PC-3 (cell line): Measurements from ENCODE around the gene LRSAM1. TPM values are rescaled to one million over a fixed set of nuclear protein-coding genes. Genes with fewer than 3 reads are reported as not detected.
A peak's percentile ranks its signal among the peaks of the same experiment; 100 is the strongest.
"Not testable (repeated sequence)": the region's sequence is repeated elsewhere in the genome, so short reads cannot be mapped to it uniquely, and the experiment has no call there.

Source experiments
- ATAC-seq: fragments of 200-7000 bp; cut with Tn5 transposase; 2 replicates; pipeline ENCODE4 v1.9.1; 2020; ENCODE audit warnings: mild to moderate bottlenecking, moderate library complexity
- BruUV-seq: library from RNA; stranded (reverse); fragments of 400-500 nt; replicated peaks from 2 replicates; lab custom pipeline; 2021; lab: Mats Ljungman, UMichigan
- CTCF ChIA-PET: fragments of 300-600 bp; sonication (Branson Sonifier 250); formaldehyde crosslinking; loops from one replicate; lab custom pipeline; 2022; ENCODE audit warnings: antibody characterized with exemption; lab: Charles Lee
- POLR2A ChIA-PET: fragments of 300-600 bp; sonication (Branson Sonifier 250); formaldehyde crosslinking; loops from one replicate; lab custom pipeline; 2022; ENCODE audit warnings: antibody characterized with exemption; ENCODE audit not compliant: unreplicated experiment; lab: Charles Lee
- DNase-seq: peaks from one replicate; pipeline ENCODE4 v3.0.0-alpha.2; 2015
- H2AFZ ChIP-seq: fragments of 300-600 bp; sonication (generic); 2 replicates; pipeline ENCODE4 v1.6.0; 2016; ENCODE audit warnings: antibody characterized with exemption, low read length
- H3F3A ChIP-seq: fragments of 300-600 bp; sonication (generic); one replicate; pipeline ENCODE4 v1.6.0; 2017; ENCODE audit warnings: antibody characterized with exemption, low read length, control low read depth, mild to moderate bottlenecking; ENCODE audit not compliant: unreplicated experiment
- H3K27ac ChIP-seq: fragments of 300-600 bp; sonication (generic); 2 replicates; pipeline ENCODE4 v1.5.1; 2016; ENCODE audit warnings: mild to moderate bottlenecking, low read length
- H3K27me3 ChIP-seq: fragments of 300-600 bp; sonication (generic); 2 replicates; pipeline ENCODE4 v1.6.1; 2016; ENCODE audit warnings: low read length, mixed read lengths
- H3K36me3 ChIP-seq: fragments of 300-600 bp; sonication (generic); 2 replicates; pipeline ENCODE4 v1.6.1; 2016; ENCODE audit warnings: low read depth, mixed run types, low read length, mixed read lengths
- H3K4me1 ChIP-seq: fragments of 300-600 bp; sonication (generic); 2 replicates; pipeline ENCODE4 v1.5.1; 2016; ENCODE audit warnings: low read length; ENCODE audit not compliant: insufficient read depth
- H3K4me2 ChIP-seq: fragments of 300-600 bp; sonication (generic); 2 replicates; pipeline ENCODE4 v1.6.0; 2016; ENCODE audit warnings: low read length
- H3K4me3 ChIP-seq: fragments of 300-600 bp; sonication (generic); 2 replicates; pipeline ENCODE4 v1.5.1; 2016; ENCODE audit warnings: mild to moderate bottlenecking, low read length, mixed read lengths
- H3K79me2 ChIP-seq: fragments of 300-600 bp; sonication (generic); 2 replicates; pipeline ENCODE4 v1.6.1; 2017; ENCODE audit warnings: low read length, mixed read lengths
- H3K9ac ChIP-seq: fragments of 300-600 bp; sonication (generic); 2 replicates; pipeline ENCODE4 v1.6.0; 2016; ENCODE audit warnings: mild to moderate bottlenecking, low read length
- H3K9me2 ChIP-seq: fragments of 300-600 bp; sonication (generic); replicated peaks from 2 replicates; pipeline ENCODE4 v1.6.1; 2016; ENCODE audit warnings: mixed run types, low read length, mixed read lengths
- H3K9me3 ChIP-seq: fragments of 300-600 bp; sonication (generic); 2 replicates; pipeline ENCODE4 v1.6.1; 2016; ENCODE audit warnings: low read length, mixed read lengths
- H4K20me1 ChIP-seq: fragments of 300-600 bp; sonication (generic); 2 replicates; pipeline ENCODE4 v1.6.1; 2016; ENCODE audit warnings: low read length, mixed read lengths
- CTCF ChIP-seq: fragments of 300-600 bp; sonication (generic); conservative IDR thresholded peaks from 2 replicates; pipeline ENCODE4 v1.5.1; 2017; ENCODE audit warnings: antibody characterized with exemption, low read depth, mild to moderate bottlenecking, low read length
- EZH2 ChIP-seq: fragments of 300-600 bp; sonication (generic); IDR thresholded peaks from one replicate; pipeline ENCODE4 v1.6.1; 2017; ENCODE audit warnings: antibody characterized with exemption, mild to moderate bottlenecking, low read length; ENCODE audit not compliant: unreplicated experiment
- EZH2phosphoT487 ChIP-seq: fragments of 300-600 bp; sonication (generic); IDR thresholded peaks from 2 replicates; pipeline ENCODE4 v1.6.1; 2018; ENCODE audit warnings: mild to moderate bottlenecking, antibody characterized with exemption, low read length, borderline replicate concordance
- intact Hi-C: fragments of 100-400 bp; cut with micrococcal nuclease; formaldehyde crosslinking; loops from 2 replicates; pipeline ENCODE4 v1.9.0; 2023
- total RNA-seq: library from RNA; depleted of rRNA; stranded (reverse); fragments of >200 nt; gene quantifications from 2 replicates; pipeline ENCODE4 v1.2.3, GENCODE V29; 2014

The LRSAM1 gene
- total RNA-seq, 1 experiment from 2014 or later, result 9.6 TPM

DNA sequence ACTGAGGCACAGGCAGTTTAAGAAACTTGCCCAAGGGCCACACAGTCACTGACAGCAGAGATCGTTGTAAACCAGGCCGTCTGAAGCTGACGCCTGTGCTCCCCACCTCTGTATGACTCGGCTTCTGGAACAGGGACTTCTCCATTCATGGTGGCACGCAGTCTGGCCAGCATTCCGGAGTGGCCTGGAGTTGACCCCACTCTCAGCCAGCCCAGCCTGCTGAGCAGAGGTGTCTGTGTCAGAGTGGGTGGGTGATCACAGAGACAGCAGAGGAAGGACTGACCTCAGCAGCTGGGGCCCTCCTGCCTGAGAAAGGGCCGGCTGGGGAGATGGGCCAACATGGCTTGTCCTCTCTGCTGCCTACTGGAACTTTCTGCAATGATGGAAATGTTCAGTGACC, 12.6 kb downstream of the LRSAM1 start:
- no peaks in the 10 kb centered on the region for H3K4me1 ChIP-seq

GRCh38 chr9:127466407-127466917, 15.2 kb downstream of the LRSAM1 start:
- CTCF ChIA-PET, H3K27ac ChIP-seq, H3K4me3 ChIP-seq, POLR2A ChIA-PET, H3K9me3 ChIP-seq, H3K4me1 ChIP-seq, H4K20me1 ChIP-seq, H3K79me2 ChIP-seq, H3K9me2 ChIP-seq, H3K4me2 ChIP-seq, BruUV-seq, H3F3A ChIP-seq, H3K9ac ChIP-seq, H3K27me3 ChIP-seq, H3K36me3 ChIP-seq, intact Hi-C loops, H2AFZ ChIP-seq: not testable (repeated sequence)
- ATAC-seq (peak; percentile 81), DNase-seq (peak; percentile 50)

More for the DNA sequence above, 12.6 kb downstream of the LRSAM1 start:
- Histone ChIP-seq H3K27ac (no peak overlapping the region), H3K27me3 (no peaks in the 10 kb centered on the region), H3K9ac (no peak overlapping the region), H3K36me3 (peaks cover 4% of the 10 kb centered on the region; the same call in 1 of the 2 replicates), H4K20me1 (no peaks in the 10 kb centered on the region), H3F3A (no peaks in the 10 kb centered on the region), H3K79me2 (no peaks in the 10 kb centered on the region), H3K9me2 (no peaks in the 10 kb centered on the region), H3K4me3 (no peak overlapping the region), H3K9me3 (no peaks in the 10 kb centered on the region), H2AFZ (no peak overlapping the region), H3K4me2 (no peak overlapping the region)
- DNase-seq, result no peak
- no peak for ATAC-seq
- ChIA-PET CTCF (no interaction called here), POLR2A (no interaction called here)
- TF ChIP-seq EZH2 (no peak), CTCF (no peak), EZH2phosphoT487 (no peak)
- intact Hi-C loops, result no loop called here
- BruUV-seq, result no TSS peak

DNA sequence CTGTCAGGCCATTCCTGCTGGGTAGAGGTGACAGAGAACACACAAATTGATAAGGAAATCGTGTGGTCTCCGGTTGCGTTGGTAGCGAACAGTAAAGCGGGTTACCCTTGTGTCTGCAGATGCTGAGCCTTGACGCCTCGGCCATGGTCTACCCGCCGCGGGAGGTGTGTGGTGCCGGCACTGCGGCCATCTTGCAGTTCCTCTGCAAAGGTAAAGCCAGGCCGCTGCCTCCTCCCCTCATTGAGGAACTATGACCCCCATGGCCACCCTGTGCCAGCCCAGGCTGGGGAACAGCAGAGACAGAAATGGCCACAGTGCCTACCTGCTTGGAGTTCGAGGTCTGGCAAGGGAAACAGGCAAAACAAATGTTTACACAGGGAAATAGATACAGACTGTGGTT, 16.3 kb downstream of the LRSAM1 start:
- H3K9ac ChIP-seq, result no peak overlapping the region
- CTCF ChIA-PET, result no interaction called here
- no TSS peak for BruUV-seq
- no peak overlapping the region for H3K27ac ChIP-seq
- H3K4me3 ChIP-seq, result no peak overlapping the region
- peaks cover 4% of the 10 kb centered on the region; the same call in 1 of the 2 replicates for H3K36me3 ChIP-seq
- H3K9me2 ChIP-seq, result no peaks in the 10 kb centered on the region
- H3K79me2 ChIP-seq, result no peaks in the 10 kb centered on the region
- H2AFZ ChIP-seq, result no peak overlapping the region
- POLR2A ChIA-PET, result no interaction called here
- DNase-seq (no peak), ATAC-seq (no peak)
- H4K20me1 ChIP-seq, result no peaks in the 10 kb centered on the region
- TF ChIP-seq EZH2phosphoT487 (no peak), CTCF (no peak), EZH2 (no peak)
- H3F3A ChIP-seq, result no peaks in the 10 kb centered on the region
- no peak overlapping the region for H3K4me2 ChIP-seq
- H3K4me1 ChIP-seq, result no peaks in the 10 kb centered on the region
- H3K9me3 ChIP-seq, result no peaks in the 10 kb centered on the region
- no peaks in the 10 kb centered on the region for H3K27me3 ChIP-seq
- intact Hi-C loops, result no loop called here
